Body of pancreas (tissue), 4 donors: ENCODE data around the gene PPTC7.

Experiments
- CTCF ChIP-seq, 7 experiments: fragments of 450-650 bp in 4 of 7; fragments of 200-600 bp in 3 of 7; sonication (generic) in 3 of 7; IDR thresholded peaks; one replicate each; pipeline ENCODE4 v1.5.1; 2016 to 2019; ENCODE audit warnings: antibody characterized with exemption in 7 of 7
- POLR2A ChIP-seq, 3 donors: fragments of 450-650 bp; IDR thresholded peaks; one replicate each; pipeline ENCODE4 v1.6.1; 2016; ENCODE audit warnings: antibody characterized with exemption in 3 of 3, mild to moderate bottlenecking in 2 of 3

GRCh38 chr12:110581931-110582275 is 1.2 kb downstream of the PPTC7 start:
- TF ChIP-seq CTCF (IDR thresholded peaks at IDR 0.05) (no peak), POLR2A (IDR thresholded peaks at IDR 0.05) (no peak)
